ENCODE data around the gene PI4K2B. TPM values are rescaled to one million over a fixed set of nuclear protein-coding genes. Genes with fewer than 3 reads are reported as not detected.

Gene PI4K2B
- total and polyA plus RNA-seq, 2 of the 13 experiments (the other 11 are each of a cell fraction or from before 2014, with no cell fraction given) = 6.9 to 25.8 TPM

DNA sequence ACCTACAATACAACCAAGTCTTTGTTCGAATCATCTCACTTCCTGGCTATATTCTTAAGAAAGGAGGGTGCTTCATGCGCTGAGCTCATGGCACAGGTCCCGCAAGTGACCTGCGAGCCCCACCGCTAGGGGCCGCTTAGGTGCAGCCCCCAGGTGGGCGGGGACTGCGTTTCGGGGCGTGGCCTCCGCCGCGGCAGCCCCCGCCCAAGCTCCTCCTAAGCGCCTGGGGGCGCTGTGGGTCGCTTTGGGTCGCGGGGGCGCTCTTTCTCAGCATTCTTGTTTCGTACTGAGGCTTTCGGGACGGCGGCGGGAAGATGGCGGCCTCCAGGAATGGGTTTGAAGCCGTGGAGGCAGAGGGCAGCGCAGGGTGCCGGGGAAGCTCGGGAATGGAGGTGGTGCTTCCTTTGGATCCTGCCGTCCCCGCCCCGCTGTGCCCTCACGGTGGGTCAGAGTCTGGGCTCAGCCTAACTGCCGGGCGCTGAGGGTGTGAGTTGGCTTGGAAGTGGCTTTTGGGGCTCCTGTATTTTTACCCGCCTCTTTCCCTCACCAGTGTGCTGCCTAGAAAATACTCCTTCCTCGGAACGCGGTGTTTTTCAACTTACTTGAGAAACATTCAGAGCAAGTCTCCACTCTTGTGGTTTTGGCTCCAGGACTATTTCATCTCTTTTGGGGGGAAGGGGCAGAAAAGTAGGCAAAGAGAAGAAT, 78.8 kb downstream of the PI4K2B start, which contains the start of gene ZCCHC4 (continued):
- TF ChIP-seq, protein P1, sequence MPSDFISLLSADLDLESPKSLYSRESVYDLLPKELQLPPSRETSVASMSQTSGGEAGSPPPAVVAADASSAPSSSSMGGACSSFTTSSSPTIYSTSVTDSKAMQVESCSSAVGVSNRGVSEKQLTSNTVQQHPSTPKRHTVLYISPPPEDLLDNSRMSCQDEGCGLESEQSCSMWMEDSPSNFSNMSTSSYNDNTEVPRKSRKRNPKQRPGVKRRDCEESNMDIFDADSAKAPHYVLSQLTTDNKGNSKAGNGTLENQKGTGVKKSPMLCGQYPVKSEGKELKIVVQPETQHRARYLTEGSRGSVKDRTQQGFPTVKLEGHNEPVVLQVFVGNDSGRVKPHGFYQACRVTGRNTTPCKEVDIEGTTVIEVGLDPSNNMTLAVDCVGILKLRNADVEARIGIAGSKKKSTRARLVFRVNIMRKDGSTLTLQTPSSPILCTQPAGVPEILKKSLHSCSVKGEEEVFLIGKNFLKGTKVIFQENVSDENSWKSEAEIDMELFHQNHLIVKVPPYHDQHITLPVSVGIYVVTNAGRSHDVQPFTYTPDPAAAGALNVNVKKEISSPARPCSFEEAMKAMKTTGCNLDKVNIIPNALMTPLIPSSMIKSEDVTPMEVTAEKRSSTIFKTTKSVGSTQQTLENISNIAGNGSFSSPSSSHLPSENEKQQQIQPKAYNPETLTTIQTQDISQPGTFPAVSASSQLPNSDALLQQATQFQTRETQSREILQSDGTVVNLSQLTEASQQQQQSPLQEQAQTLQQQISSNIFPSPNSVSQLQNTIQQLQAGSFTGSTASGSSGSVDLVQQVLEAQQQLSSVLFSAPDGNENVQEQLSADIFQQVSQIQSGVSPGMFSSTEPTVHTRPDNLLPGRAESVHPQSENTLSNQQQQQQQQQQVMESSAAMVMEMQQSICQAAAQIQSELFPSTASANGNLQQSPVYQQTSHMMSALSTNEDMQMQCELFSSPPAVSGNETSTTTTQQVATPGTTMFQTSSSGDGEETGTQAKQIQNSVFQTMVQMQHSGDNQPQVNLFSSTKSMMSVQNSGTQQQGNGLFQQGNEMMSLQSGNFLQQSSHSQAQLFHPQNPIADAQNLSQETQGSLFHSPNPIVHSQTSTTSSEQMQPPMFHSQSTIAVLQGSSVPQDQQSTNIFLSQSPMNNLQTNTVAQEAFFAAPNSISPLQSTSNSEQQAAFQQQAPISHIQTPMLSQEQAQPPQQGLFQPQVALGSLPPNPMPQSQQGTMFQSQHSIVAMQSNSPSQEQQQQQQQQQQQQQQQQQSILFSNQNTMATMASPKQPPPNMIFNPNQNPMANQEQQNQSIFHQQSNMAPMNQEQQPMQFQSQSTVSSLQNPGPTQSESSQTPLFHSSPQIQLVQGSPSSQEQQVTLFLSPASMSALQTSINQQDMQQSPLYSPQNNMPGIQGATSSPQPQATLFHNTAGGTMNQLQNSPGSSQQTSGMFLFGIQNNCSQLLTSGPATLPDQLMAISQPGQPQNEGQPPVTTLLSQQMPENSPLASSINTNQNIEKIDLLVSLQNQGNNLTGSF (CRISPR knock-in tag; IDR thresholded peaks at IDR 0.05) = no peak; the same call in 1 of the 2 replicates
- TF ChIP-seq, protein P2, sequence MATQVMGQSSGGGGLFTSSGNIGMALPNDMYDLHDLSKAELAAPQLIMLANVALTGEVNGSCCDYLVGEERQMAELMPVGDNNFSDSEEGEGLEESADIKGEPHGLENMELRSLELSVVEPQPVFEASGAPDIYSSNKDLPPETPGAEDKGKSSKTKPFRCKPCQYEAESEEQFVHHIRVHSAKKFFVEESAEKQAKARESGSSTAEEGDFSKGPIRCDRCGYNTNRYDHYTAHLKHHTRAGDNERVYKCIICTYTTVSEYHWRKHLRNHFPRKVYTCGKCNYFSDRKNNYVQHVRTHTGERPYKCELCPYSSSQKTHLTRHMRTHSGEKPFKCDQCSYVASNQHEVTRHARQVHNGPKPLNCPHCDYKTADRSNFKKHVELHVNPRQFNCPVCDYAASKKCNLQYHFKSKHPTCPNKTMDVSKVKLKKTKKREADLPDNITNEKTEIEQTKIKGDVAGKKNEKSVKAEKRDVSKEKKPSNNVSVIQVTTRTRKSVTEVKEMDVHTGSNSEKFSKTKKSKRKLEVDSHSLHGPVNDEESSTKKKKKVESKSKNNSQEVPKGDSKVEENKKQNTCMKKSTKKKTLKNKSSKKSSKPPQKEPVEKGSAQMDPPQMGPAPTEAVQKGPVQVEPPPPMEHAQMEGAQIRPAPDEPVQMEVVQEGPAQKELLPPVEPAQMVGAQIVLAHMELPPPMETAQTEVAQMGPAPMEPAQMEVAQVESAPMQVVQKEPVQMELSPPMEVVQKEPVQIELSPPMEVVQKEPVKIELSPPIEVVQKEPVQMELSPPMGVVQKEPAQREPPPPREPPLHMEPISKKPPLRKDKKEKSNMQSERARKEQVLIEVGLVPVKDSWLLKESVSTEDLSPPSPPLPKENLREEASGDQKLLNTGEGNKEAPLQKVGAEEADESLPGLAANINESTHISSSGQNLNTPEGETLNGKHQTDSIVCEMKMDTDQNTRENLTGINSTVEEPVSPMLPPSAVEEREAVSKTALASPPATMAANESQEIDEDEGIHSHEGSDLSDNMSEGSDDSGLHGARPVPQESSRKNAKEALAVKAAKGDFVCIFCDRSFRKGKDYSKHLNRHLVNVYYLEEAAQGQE (IDR thresholded peaks at IDR 0.05; ENCODE audit: borderline replicate concordance in 1 of 2, low read depth in 1 of 2, low read length in 2 of 2) = peak in 1 of 2 experiments; percentile 74; a peak in 1 of 4 replicates
- TF ChIP-seq FOXC1 (CRISPR knock-in tag; IDR thresholded peaks at IDR 0.05; ENCODE audit: borderline replicate concordance) (peak; percentile 53; the same call in 1 of the 2 replicates), RFX1 (IDR thresholded peaks at IDR 0.05) (no peak), ZNF451 (CRISPR knock-in tag; IDR thresholded peaks at IDR 0.05) (0 out of 2 replicates have a peak, but pooled peaks have one; percentile 38), TEAD2 (CRISPR knock-in tag; IDR thresholded peaks at IDR 0.05) (no peak), MIXL1 (CRISPR knock-in tag; IDR thresholded peaks at IDR 0.05) (peak; percentile 64; the same call in 1 of the 2 replicates), ARNT2 (CRISPR knock-in tag; IDR thresholded peaks at IDR 0.05; ENCODE audit: low read depth) (peak; percentile 80), ZNF530 (CRISPR knock-in tag; IDR thresholded peaks at IDR 0.05; ENCODE audit: low read depth) (no peak), GFI1 (CRISPR knock-in tag; IDR thresholded peaks at IDR 0.05; ENCODE audit: borderline replicate concordance) (peak; percentile 87)
- TF ChIP-seq, protein P3, sequence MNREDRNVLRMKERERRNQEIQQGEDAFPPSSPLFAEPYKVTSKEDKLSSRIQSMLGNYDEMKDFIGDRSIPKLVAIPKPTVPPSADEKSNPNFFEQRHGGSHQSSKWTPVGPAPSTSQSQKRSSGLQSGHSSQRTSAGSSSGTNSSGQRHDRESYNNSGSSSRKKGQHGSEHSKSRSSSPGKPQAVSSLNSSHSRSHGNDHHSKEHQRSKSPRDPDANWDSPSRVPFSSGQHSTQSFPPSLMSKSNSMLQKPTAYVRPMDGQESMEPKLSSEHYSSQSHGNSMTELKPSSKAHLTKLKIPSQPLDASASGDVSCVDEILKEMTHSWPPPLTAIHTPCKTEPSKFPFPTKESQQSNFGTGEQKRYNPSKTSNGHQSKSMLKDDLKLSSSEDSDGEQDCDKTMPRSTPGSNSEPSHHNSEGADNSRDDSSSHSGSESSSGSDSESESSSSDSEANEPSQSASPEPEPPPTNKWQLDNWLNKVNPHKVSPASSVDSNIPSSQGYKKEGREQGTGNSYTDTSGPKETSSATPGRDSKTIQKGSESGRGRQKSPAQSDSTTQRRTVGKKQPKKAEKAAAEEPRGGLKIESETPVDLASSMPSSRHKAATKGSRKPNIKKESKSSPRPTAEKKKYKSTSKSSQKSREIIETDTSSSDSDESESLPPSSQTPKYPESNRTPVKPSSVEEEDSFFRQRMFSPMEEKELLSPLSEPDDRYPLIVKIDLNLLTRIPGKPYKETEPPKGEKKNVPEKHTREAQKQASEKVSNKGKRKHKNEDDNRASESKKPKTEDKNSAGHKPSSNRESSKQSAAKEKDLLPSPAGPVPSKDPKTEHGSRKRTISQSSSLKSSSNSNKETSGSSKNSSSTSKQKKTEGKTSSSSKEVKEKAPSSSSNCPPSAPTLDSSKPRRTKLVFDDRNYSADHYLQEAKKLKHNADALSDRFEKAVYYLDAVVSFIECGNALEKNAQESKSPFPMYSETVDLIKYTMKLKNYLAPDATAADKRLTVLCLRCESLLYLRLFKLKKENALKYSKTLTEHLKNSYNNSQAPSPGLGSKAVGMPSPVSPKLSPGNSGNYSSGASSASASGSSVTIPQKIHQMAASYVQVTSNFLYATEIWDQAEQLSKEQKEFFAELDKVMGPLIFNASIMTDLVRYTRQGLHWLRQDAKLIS (CRISPR knock-in tag; IDR thresholded peaks at IDR 0.05) = no peak
- TF ChIP-seq, protein P4, sequence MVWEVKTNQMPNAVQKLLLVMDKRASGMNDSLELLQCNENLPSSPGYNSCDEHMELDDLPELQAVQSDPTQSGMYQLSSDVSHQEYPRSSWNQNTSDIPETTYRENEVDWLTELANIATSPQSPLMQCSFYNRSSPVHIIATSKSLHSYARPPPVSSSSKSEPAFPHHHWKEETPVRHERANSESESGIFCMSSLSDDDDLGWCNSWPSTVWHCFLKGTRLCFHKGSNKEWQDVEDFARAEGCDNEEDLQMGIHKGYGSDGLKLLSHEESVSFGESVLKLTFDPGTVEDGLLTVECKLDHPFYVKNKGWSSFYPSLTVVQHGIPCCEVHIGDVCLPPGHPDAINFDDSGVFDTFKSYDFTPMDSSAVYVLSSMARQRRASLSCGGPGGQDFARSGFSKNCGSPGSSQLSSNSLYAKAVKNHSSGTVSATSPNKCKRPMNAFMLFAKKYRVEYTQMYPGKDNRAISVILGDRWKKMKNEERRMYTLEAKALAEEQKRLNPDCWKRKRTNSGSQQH (CRISPR knock-in tag; IDR thresholded peaks at IDR 0.05; ENCODE audit: low read depth) = peak; percentile 96

Measured in HepG2 (cell line).